GM19023 (cell line): Measurements from ENCODE around the gene OR2J2.
"Not testable (repeated sequence)": the region's sequence is repeated elsewhere in the genome, so short reads cannot be mapped to it uniquely, and the experiment has no call there.

ENCODE experiments used
- ATAC-seq: cut with Tn5 transposase; IDR thresholded peaks from one replicate; pipeline ENCODE4 v1.9.1; 2021; ENCODE audit warnings: mild to moderate bottlenecking, moderate library complexity; ENCODE audit not compliant: unreplicated experiment

Gene OR2J2

DNA sequence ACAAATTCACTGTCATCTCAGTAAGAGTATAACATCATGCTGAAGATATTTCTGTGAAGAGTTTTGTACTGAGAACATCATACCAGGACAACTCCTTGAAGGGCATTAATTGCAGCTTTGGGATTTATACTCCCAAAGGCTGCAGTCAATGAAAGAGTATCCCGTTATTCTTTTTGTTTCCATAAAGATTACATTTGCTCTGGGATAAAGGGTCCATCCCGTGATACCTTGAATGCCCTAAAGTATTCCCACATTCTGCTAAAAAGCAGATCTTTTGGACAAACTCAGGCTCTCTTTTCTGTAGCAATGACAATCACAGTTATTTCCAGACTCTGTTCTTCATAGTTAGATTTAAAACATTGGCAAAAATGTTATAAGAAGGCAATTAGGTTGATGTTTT is at the start of gene OR2J2:
TSS of gene OR2J2 (plus strand) at position 301 of the 400 bp plus-strand sequence. CDS start 2,729 bp downstream, outside the sequence.
- ATAC-seq, result not testable (repeated sequence)

- ATAC-seq, result no peak
These were observed 41.2 kb upstream of the OR2J2 start for GRCh38 chr6:29129326-29130012.

DNA sequence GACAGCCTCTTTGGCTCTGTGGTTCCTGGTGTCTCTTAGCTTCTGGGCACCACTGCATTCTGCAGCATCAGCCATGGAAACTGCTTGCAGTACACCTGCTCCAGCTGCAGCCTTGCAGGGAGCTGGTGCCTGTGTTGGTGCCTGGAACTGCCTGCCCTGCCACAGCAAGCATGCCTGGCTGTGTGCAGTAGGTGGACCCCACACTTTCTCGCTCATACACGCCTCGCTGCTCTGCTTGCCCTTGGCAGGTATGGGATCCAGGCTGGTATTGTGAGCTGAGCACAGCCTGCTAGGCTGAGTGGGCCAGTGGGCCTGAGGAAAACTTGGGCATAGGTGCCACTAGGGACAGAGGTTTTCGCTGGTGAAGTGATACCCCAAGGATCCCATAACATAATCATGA is 40.1 kb upstream of the OR2J2 start:
- ATAC-seq, result no peak

DNA sequence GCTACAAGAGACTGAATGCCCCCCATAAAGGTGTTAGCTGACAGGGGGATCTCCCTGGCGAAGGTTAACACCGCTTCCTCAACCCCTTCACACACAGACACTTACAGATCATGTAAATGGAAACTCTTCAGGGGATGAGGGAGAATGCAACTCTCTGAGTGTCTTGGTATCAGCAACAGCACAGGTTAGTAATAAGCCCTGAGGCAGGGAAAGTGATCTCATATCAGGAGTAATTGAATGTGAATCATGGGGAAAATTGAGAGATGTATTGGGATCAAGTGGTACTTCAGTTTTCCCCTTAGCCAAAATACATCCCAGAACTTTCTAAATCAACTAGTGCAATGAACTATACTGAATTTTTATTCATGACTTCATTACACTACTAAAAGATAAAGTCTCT is 39.0 kb upstream of the OR2J2 start:
- ATAC-seq, result no peak

- ATAC-seq, result no peak
These were observed 33.0 kb upstream of the OR2J2 start for GRCh38 chr6:29137724-29138123.

- ATAC-seq, result no peak
These were observed 29.1 kb upstream of the OR2J2 start for GRCh38 chr6:29141606-29142005.

DNA sequence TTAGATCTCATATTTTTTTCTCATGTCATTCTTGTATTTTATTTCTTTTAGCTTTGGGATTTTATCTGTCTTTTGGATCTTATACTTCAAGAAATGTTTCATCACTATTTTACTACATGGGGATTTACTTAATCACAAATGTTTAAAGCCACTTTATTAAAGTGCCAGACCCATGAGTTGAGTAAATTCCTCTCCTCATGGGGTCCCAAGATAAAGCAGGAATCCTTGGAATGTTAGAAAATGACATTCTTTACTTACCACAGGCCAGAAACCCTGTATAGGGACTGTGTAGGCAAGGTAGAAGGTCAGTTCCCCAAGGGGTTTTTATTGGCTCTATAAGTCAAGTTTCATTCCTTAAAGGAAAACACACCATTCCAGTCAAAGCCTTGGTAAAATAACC is 28.4 kb upstream of the OR2J2 start:
- no peak for ATAC-seq

DNA sequence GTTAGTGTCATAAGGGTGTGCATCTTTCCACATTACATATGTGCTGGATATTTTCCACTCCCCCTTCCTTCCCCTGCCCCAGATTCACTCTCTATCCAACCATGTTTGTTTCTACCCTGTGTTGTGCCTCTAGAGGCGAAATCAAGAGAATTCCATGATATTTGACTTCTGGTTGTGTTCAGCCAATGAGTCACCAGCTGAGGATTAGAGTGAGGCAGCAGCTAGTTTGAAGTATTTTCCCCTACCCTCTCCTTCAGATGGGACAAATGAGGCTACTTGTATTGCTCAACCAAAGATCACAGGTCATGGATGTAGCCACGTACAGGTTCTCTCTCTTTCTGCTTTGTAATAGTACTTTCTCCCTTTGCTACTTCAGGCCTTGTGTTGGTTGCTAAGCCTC is 24.5 kb upstream of the OR2J2 start:
- ATAC-seq, result no peak

- no peak for ATAC-seq
These were observed 23.6 kb upstream of the OR2J2 start for GRCh38 chr6:29147074-29147473.

DNA sequence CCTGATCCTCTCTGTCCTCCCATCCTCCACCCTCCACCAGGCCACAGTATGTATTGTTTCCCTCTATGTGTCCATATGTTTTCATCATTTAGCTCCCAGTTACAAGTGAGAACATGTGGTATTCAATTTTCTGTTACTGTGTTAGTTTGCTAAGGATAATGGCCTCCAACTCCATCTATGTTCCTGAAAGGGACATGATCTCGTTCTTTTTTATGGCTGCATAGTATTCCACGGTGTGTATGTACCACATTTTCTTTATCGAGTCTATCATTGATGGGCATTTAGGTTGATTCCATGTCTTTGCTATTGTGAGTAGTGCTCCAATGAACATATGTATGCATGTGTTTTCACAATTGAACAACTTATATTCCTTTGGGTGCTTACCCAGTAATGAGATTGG is 21.3 kb upstream of the OR2J2 start:
- not testable (repeated sequence) for ATAC-seq

GRCh38 chr6:29153083-29153482 is 17.6 kb upstream of the OR2J2 start:
- ATAC-seq, result no peak

- ATAC-seq, result not testable (repeated sequence)
These were observed 15.5 kb upstream of the OR2J2 start for GRCh38 chr6:29155182-29155581.

DNA sequence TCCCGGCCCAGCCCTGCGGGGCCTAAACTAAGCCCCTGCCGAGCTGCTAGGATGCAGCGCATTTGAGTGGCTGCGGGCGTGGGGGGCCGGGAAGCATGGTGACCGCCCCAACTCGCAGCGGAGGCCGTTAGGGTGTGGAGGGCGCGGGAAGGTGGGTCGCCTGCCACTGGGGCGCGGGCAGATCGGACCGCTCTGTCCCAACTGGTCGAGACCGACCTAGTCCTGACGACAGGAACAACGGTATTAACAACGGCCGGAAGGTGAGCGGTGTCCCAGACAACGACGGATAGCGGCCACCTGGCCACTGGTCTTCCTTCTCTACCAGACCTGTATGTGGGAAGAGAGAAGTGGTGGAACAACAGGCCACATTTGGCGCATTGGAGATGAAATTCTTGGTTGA is 10.8 kb upstream of the OR2J2 start:
- ATAC-seq, result not testable (repeated sequence)

GRCh38 chr6:29165571-29165970 is 5.1 kb upstream of the OR2J2 start:
- not testable (repeated sequence) for ATAC-seq

DNA sequence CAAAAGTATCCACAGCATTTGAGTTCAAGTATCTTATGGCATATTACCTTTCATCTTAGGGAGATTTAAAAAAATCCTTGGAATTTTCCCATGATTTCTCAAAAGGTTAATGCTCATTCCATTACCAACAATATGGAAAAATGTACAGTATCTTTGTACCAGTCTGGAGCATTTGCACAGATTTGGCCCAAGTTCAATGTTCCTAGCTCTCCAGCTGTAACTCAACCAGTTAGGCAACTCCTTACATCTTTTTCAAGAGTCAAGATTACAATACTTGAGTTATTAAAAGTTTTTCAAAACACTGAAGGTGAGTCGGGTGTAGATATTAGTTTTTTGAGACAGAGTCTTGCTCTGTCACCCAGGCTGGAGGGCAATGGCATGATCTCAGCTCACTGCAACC is 1.0 kb downstream of the OR2J2 start:
- ATAC-seq, result no peak

- ATAC-seq, result no peak
These were observed 12.9 kb downstream of the OR2J2 start for GRCh38 chr6:29183594-29183993.

DNA sequence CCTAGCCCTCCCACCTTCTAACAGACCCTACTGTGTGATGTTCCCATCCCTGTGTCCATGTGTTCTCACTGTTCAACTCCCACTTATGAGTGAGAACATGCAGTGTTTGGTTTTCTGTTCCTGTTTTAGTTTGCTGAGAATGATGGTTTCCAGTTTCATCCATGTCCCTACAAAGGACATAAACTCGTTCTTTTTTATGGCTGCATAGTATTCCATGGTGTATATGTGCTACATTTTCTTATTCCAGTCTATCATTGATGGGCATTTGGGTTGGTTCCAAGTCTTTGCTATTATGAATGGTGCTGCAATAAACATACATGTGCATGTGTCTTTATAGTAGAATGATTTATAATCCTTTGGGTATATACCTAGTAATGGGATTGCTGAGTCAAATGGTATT is 18.0 kb downstream of the OR2J2 start:
- not testable (repeated sequence) for ATAC-seq

- ATAC-seq, result no peak
These were observed 30.3 kb downstream of the OR2J2 start for GRCh38 chr6:29200767-29201662.

GRCh38 chr6:29201966-29202365 is 31.3 kb downstream of the OR2J2 start:
- no peak for ATAC-seq

DNA sequence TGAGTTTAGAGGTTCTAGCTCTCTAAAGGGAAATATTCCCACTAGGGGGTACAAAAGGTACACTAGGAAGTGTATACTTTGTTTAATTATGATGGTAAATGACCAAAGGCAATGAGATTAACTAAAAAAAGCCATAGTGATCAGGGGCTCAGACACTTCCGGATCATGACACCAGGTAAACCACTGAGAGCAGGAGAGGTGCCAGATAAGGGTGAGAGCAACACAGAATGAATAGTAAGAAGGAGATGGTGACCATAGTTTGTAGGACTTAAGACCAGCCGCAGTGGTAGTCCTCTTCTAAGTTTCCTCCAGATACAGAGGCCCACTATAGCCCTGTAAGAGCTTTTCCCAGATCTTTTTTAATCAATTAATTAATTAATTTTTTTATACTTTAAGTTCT is 40.8 kb downstream of the OR2J2 start:
- ATAC-seq, result no peak

- ATAC-seq, result no peak
These were observed 45.8 kb downstream of the OR2J2 start for GRCh38 chr6:29216528-29216927.

- ATAC-seq, result not testable (repeated sequence)
These were observed 46.5 kb downstream of the OR2J2 start for GRCh38 chr6:29217242-29217641.
